GM21381 (cell line): ENCODE data around the gene KRTAP12-3.
"Not testable (repeated sequence)": the region's sequence is repeated elsewhere in the genome, so short reads cannot be mapped to it uniquely, and the experiment has no call there.

Source experiments
- ATAC-seq: cut with Tn5 transposase; IDR thresholded peaks from one replicate; pipeline ENCODE4 v1.9.1; 2021; ENCODE audit warnings: mild to moderate bottlenecking, moderate library complexity; ENCODE audit not compliant: unreplicated experiment

KRTAP12-3 gene

DNA sequence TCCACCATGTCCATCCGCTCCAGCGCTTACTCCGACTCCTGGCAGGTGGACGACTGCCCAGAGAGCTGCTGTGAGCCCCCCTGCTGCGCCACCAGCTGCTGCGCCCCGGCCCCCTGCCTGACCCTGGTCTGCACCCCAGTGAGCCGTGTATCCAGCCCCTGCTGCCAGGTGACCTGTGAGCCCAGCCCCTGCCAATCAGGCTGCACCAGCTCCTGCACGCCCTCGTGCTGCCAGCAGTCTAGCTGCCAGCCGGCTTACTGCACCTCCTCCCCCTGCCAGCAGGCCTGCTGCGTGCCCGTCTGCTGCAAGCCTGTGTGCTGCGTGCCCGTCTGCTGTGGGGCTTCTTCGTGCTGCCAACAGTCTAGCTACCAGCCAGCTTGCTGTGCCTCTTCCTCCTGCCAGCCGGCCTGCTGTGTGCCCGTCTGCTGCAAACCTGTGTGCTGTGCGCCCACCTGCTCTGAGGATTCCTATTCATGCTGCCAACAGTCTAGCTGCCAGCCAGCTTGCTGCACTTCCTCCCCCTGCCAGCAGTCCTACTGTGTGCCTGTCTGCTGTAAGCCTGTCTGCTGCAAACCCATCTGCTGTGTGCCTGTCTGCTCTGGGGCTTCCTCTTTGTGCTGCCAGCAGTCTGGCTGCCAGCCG, 30.4 kb upstream of the KRTAP12-3 start:
- ATAC-seq, result not testable (repeated sequence)

DNA sequence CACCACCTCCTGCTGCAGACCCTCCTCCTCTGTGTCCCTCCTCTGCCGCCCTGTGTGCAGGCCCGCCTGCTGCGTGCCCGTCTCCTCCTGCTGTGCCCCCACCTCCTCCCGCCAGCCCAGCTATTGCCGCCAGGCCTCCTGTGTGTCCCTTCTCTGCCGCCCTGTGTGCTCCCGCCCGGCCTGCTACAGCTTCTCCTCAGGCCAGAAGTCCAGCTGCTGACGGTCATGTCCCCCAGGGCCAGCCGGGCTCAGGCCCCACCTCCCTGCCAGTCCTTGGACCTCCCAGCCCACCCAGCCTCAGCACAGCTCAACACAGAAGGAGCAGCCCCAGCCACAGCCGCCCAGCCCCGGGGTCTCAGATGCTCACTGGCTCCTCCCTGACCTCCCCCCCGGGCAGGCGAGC, 29.9 kb upstream of the KRTAP12-3 start:
- ATAC-seq, result not testable (repeated sequence)

DNA sequence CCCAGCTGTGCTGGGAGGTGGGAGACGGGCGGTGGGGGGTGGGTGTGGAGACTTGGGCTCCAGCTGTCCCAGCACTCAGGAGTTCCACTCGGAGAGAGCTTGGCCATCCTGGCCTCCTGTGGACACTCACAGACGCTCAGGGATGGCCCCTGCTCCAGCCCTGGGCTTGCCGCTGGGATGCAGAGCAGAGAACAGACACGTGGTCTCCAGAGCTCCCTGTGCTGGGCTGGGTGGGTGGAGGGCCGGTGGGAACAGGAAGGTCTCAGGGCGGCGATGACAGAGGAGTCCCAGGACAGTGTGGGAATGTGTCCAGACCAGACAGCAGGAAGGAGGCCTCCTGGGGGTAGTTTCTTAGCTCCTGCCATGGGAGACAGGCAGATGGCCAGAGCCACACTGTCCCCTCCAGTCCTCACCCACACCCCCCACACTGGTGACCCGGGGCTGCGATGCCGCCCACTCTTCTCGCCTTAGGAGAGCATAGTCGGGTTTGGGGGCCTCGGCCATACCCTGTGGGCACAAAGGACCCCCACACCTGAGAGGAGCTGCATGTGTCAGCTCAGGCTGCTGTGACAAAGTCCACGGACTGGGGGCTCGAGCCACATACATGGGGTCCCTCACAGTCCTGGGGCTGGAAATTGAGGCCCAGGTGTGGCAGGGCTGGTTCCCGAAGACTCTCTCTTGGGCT, 28.9 kb upstream of the KRTAP12-3 start:
- ATAC-seq, result no peak

DNA sequence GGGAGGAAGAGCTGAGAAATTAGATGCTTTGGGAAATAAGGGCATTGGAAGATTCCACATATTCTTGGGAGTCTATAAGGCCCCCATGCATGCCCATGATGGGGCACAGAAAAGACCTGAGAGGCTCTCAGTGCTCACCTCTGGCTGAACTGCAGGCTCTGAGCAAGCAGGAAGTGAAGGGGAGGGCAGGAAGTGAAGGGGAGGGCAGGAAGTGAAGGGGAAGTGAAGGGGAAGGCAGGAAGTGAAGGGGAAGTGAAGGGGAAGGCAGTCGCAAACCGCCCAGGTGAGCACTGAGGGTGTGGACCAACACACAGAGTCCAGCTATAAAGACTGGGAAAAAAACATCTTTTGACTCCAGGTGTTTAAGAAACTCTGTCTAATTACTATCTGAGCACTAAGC, 27.3 kb upstream of the KRTAP12-3 start:
- no peak for ATAC-seq

DNA sequence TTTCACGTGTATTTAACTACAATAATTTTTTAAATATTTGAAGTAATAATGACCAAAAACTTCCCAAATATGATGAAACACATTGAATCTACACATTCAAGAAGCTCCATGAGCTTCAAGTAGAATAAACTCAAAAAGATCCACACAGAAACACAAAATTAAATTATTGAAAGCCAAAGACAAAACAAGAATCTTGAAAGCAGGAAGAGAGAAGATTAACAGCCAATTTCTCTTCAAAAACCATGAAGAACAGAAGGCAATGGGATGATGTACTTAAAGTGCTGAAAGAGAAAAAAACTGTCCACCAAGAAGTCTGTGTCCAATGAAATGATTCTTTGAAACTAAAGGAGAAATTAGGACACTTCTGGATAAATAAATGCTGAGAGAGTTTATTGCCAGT, 25.7 kb upstream of the KRTAP12-3 start:
- ATAC-seq, result no peak

DNA sequence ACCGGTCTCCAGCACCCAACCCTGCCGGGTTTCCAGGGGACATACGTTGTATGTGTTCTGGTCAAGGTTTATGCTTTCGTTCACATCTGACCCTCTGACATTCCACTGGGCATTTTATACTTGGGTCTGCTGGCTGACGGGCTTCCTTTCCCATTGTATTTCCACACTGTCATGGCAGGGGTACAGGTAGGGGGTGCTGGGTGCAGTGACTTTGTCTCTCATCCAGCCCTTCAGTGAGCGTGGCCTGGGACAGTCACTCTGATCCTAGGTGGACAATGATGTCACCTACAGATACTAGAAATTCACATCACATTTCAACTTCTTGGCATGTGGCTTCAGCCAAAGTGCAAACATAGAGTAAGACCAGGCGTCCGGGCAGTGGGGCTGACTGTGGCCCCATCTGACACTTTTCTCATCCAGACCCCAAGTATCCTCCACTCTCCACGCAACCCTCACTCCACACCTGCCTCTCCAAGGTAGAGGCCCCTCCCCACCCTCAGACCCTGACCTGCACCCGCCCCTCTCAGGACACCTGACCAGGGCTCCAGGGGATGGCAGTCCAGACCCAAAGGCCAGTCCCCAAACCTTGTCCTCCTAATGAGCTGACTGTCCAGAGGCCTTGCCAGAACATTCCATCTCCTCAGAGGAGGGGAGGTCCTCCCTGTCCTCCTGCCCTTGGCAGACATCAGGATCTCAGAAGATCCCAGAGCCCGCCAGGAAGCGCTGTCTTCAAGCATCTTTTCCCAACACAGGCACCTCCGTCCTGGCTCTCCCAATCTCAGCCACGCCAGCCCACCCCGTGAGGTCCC, 21.3 kb upstream of the KRTAP12-3 start:
- no peak for ATAC-seq

DNA sequence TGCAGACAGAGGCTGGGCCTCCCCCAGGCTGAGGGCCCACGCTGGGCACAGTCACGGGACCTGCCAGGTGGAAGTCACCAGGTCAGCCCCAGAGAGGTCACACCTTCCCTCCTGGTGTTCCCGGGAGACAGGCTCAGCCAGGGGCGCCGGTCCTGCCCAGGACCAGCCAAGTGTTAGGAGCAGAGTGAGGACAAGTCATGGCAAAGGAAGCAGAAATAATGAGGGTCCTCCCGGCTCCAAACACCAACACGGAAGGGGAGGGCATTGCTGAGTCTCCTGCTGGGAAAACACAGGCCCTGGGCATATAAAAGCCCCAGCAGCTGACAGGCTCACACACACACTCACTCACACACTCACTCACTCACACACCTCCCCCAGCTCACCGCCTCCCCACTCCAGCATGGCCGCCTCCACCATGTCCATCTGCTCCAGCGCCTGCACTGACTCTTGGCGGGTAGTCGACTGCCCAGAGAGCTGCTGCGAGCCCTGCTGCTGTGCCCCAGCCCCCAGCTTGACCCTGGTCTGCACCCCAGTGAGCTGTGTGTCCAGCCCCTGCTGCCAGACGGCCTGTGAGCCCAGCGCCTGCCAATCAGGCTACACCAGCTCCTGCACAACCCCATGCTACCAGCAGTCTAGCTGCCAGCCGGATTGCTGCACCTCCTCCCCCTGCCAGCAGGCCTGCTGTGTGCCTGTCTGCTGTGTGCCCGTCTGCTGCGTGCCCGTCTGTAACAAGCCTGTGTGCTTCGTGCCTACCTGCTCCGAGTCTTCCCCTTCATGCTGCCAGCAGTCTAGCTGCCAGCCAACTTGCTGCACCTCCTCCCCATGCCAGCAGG, 20.5 kb upstream of the KRTAP12-3 start, which contains the start of gene KRTAP10-10:
KRTAP10-10 (plus strand) TSS at position 339 of the 833 bp plus-strand sequence; CDS start at position 401, 62 bp downstream.
- ATAC-seq, result no peak

DNA sequence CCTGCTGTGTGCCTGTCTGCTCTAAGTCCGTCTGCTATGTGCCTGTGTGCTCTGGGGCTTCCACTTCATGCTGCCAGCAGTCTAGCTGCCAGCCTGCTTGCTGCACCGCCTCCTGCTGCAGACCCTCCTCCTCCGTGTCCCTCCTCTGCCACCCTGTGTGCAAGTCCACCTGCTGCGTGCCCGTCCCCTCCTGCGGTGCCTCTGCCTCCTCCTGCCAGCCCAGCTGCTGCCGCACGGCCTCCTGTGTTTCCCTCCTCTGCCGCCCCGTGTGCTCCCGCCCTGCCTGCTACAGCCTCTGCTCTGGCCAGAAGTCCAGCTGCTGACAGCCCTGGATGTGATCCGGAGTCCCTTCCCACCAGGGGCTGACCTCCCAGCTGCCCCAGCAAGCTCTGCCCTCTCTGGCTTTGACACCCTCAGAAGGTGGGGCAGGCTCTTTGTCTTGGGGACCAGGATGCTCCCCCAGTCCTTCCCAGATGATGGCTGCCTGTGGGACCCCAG, 19.8 kb upstream of the KRTAP12-3 start:
- not testable (repeated sequence) for ATAC-seq

DNA sequence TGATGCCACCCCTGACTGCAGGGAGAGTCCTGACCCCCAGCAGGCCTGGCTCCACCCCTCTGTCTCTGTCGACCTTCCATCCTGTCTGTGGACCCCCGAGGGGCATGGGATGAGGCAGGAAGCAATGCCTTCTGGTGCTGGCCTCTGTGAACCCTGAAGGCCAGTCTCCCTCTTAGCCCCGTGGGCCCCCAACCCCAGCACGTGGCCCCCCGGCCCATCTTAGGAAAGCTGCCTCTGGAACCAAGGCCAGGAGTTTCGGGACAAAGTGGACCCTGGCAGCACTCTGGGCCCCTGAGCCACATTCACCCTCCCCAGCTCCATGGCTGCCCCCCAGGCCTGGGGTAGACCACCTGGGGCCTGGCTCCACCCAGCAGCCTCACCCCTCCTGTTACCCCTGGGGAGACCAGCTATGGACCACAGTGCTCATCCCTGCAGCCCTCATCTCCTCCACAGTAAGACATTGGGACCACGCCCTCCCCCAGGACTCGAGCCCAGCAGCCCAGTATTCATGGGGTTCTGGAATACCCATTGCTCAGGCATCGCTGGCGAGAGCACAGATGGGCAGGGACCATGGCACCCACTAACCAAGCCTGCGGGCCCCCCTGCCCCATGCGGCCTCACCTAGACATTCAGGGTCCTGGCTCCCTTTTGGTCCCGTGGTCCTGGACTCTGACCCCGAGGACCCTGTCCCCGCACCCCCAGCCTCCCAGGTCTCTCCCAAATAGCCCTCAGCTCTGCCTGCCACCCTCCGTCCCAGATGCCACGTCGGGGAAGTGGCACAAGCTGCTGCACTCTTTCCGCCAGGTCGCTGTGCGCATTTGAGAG, 19.0 kb upstream of the KRTAP12-3 start:
- ATAC-seq, result not testable (repeated sequence)

DNA sequence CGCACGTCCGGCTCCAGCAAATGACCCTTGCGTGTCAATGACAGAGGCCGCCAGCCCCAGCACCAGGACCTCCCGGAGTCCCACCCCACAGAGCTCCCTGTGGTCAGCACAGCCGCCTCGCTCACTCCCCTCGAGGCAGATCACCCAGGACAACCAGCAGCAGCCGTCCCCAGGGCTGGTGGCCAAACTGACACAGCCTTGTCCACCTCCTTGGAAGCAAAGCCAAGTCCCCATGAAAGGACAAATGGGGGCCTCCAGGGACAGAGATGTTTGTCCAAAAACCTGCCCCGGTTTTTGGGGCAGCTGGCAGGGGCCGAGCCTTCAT, 18.4 kb upstream of the KRTAP12-3 start:
- no peak for ATAC-seq

DNA sequence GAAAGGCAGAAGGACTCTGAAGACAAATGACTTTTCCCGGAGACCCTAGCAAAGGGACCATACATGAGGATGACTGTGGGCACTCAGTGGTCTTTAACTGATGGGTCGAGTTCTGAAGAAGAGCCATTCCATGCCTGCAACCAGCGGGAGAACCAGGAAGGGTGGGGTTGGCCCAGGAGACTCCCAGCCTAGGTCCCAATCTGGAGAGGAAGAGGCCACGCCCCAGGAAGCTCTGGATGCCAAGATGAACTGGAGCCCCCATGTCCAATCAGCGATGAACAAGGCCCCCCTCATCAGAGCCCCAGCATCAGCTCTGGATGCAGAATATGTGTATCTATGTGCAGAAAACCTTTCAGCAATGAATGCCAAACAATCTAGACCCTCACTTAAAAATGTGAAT, 17.0 kb upstream of the KRTAP12-3 start:
- no peak for ATAC-seq

DNA sequence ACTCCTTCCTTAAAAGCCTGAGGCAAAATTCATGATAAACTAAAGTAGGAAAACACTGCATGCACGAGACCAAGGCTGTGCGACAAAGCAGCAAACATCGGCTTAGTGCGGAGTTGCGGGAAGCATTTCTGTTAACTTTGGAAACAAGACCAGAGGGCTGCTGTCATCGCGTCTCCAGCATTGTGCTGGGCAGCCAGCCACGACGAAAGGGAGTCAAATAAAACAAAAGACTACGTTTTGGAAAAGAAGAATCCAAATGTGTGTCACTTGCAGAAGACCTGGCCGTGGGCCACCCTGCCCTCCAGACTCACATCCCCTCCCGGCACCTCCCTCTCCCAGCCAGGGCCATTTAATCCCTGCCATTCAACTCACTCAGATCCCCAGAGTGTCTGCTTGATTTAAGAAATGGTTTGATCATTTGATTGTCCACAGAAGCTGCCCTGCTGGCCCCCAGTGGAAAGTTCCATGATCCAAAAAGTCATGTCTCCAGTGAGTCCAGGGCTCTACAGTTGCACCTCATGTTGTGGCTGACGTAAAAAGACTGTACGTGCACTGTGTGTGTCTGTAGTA, 13.9 kb upstream of the KRTAP12-3 start:
- ATAC-seq, result no peak

DNA sequence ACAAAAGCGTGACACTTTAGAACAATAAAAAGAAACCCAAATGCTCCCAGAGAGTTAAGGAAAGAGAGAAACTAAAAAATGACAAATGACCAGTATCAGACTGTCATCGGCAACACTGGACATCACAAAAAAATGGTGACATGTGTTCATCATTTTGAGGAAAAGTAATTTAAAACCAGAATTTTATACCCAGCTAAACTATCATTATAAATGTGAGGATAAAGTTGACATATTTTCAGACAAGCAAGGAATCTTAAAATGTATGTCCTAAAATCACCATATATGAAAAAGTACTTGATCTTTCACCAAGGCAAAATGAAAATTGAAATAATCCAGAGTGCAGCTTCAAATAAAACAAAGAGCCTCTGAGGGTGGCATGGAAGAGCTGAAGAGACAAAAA, 12.9 kb upstream of the KRTAP12-3 start:
- ATAC-seq, result no peak

DNA sequence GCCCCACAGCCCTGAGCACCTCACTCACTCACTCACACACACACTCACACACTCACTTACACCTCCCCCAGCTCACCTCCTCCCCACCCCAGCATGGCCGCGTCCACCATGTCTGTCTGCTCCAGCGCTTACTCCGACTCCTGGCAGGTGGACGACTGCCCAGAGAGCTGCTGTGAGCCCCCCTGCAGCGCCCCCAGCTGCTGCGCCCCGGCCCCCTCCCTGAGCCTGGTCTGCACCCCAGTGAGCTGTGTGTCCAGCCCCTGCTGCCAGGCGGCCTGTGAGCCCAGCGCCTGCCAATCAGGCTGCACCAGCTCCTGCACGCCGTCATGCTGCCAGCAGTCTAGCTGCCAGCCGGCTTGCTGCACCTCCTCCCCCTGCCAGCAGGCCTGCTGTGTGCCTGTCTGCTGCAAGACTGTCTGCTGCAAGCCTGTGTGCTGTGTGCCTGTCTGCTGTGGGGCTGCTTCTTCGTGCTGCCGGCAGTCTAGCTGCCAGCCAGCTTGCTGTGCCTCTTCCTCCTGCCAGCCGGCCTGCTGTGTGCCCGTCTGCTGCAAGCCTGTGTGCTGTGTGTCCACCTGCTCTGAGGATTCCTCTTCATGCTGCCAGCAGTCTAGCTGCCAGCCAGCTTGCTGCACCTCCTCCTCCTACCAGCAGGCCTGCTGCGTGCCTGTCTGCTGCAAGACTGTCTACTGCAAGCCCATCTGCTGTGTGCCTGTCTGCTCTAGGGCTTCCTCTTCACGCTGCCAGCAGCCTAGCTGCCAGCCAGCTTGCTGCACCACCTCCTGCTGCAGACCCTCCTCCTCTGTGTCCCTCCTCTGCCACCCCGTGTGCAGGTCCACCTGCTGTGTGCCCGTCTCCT, 11.1 kb upstream of the KRTAP12-3 start, which contains the start of gene KRTAP10-11:
KRTAP10-11 (plus strand) TSS at position 49 of the 856 bp plus-strand sequence; CDS start at position 94, 45 bp downstream.
- not testable (repeated sequence) for ATAC-seq

DNA sequence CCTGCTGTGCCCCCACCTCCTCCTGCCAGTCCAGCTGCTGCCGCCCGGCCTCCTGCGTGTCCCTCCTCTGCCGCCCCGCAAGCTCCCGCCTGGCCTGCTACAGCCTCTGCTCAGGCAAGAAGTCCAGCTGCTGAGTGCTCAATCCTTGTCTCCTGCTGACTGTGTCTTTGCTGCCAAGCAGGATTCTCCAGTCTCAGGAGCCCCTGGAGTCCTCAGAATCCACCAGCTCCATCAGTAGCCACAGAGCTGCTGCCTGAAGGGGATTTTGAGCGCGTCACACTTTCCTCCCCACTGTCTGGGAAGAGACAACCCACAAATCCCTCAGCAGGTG, 10.5 kb upstream of the KRTAP12-3 start:
- ATAC-seq, result no peak

DNA sequence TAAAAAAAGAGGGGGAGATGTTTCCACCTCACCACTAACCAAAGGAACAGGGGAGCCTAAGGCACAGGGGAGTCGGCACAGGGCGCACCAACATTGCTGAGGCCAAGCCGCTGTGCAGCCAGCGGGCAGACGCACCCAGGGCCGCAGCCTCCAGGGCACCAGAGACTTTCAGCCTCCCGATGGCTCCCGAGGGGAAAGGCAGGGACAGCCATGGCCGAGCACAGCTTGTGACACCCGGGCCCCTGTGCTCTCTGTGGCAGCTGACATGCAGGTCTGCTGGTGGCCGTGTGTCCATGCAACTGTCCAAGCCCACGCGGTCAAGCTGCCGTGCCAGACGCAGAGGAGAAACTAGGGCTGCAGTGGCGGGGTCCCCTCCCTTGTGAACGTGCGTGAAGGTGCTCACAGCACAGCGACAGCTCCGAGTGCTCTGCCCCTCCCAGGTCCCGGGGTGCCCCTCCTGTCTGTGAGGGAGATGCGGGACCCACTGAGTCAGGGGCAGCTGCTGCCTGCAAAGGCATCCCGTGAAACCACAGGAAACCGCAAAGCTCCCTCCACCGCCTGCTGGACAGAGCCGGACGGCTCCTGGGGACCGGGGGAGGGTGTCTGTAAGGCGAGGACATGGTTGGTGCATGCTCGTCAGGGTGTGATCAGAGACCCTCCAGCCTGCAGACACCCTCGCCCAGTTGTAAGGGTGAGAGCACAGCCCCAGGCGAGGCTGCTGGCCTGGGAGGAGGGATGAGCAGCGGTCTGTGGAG, 9.0 kb upstream of the KRTAP12-3 start:
- no peak for ATAC-seq

DNA sequence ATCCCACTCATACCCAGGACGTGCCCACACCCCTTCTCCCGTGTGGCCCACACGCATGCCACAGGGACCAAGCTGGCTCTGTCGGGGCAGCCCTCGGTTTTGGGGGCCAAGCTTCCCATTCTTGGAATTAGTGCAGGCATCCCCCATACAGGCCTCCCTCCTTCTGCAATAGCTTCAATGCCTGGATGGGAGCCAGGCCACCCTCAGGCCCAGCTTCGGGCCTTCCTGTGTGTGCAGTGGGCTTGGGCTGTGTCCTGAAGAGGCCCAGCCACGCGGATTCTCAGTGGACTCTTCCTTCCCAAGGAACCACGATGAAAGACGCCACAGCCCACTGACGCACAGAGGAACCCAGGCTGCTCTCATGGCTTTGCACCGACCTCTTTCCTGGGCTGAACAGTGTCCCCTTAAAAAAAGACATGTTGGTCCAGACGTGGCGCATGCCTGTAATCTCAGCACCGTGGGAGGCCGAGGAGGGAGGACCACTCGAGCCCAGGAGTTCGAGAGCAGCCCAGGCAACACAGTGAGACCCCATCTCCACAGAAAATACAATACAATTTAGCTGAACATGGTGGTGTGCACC, 8.1 kb upstream of the KRTAP12-3 start:
- no peak for ATAC-seq
